Right ventricle myocardium superior (tissue), 1 donor: ENCODE measurements around the gene CCDC92. TPM values are rescaled to one million over a fixed set of nuclear protein-coding genes. Genes with fewer than 3 reads are reported as not detected.
"Not testable (repeated sequence)": the region's sequence is repeated elsewhere in the genome, so short reads cannot be mapped to it uniquely, and the experiment has no call there.

Experiments
- ATAC-seq: fragments of 200-7000 bp; cut with Tn5 transposase; one replicate; pipeline ENCODE4 v1.9.1; 2020; ENCODE audit warnings: mild to moderate bottlenecking; ENCODE audit not compliant: poor library complexity
- DNase-seq: peaks from one replicate; pipeline ENCODE4 v3.0.0-alpha.2; 2020
- intact Hi-C: fragments of 100-400 bp; cut with DNase I; formaldehyde crosslinking; loops from one replicate; pipeline ENCODE4 v1.11.2; 2022
- total RNA-seq: library from RNA; stranded (reverse); fragmentation: NEBNext Ultra II Directional; extraction: Animal tissue kit (Norgen Biotek cat#: 25700); gene quantifications from one replicate; pipeline ENCODE4 v1.2.1, GENCODE V29; 2021
- donor health status: DM: no; HTN: yes; CAD: no; lungs with severe emphysema.

Gene CCDC92
- total RNA-seq, 1 donor from 2014 or later: 54.0 TPM

- intact Hi-C loops: no loop called here
- ATAC-seq (no peak), DNase-seq (no peak)
These were observed 15.4 kb downstream of the CCDC92 start for GRCh38 chr12:123957196-123957595.

GRCh38 chr12:123956249-123956648, 16.4 kb downstream of the CCDC92 start:
- no peak for DNase-seq
- ATAC-seq: no peak
- intact Hi-C loops: no loop called here

- intact Hi-C loops: no loop called here
- no peak for DNase-seq
- peak; percentile 59 for ATAC-seq
These were observed 17.8 kb downstream of the CCDC92 start for GRCh38 chr12:123954647-123955350.

GRCh38 chr12:123952037-123952436, 20.6 kb downstream of the CCDC92 start:
- DNase-seq (no peak), ATAC-seq (no peak)
- intact Hi-C loops: no loop called here

- no peak for DNase-seq
- intact Hi-C loops: no loop called here
- no peak for ATAC-seq
These were observed 21.2 kb downstream of the CCDC92 start for GRCh38 chr12:123951467-123951866.

GRCh38 chr12:123950476-123951349, 21.9 kb downstream of the CCDC92 start:
- no peak for ATAC-seq
- no peak for DNase-seq
- intact Hi-C loops: no loop called here

GRCh38 chr12:123949770-123950165, 22.9 kb downstream of the CCDC92 start:
- intact Hi-C loops: no loop called here
- DNase-seq (no peak), ATAC-seq (no peak)

GRCh38 chr12:123948796-123949769, 23.5 kb downstream of the CCDC92 start:
- DNase-seq: no peak
- intact Hi-C loops: no loop called here
- ATAC-seq: peak; percentile 22

- DNase-seq: no peak
These were observed 24.2 kb downstream of the CCDC92 start for GRCh38 chr12:123948401-123948795.

GRCh38 chr12:123947531-123947930, 25.1 kb downstream of the CCDC92 start:
- DNase-seq, intact Hi-C loops, ATAC-seq: not testable (repeated sequence)

More at GRCh38 chr12:123948401-123948795, 24.2 kb downstream of the CCDC92 start:
- ATAC-seq: no peak
- intact Hi-C loops: no loop called here

- ATAC-seq: peak; percentile 82
- DNase-seq: not testable (repeated sequence)
These were observed 25.8 kb downstream of the CCDC92 start for GRCh38 chr12:123946516-123947505.

GRCh38 chr12:123946152-123946515, 26.5 kb downstream of the CCDC92 start:
- ATAC-seq (peak; percentile 27), DNase-seq (no peak)
- intact Hi-C loops: no loop called here

More at GRCh38 chr12:123946516-123947505, 25.8 kb downstream of the CCDC92 start:
- intact Hi-C loops: not testable (repeated sequence)

GRCh38 chr12:123945287-123946151, 27.1 kb downstream of the CCDC92 start:
- DNase-seq (no peak), ATAC-seq (peak; percentile 3)
- intact Hi-C loops: no loop called here

- ATAC-seq: no peak
- no peak for DNase-seq
- intact Hi-C loops: no loop called here
These were observed 27.9 kb downstream of the CCDC92 start for GRCh38 chr12:123944696-123945095.

- no peak for DNase-seq
These were observed 28.8 kb downstream of the CCDC92 start for GRCh38 chr12:123943816-123944215.

GRCh38 chr12:123942911-123943648, 29.6 kb downstream of the CCDC92 start:
- intact Hi-C loops: no loop called here
- no peak for ATAC-seq
- DNase-seq: no peak

More at GRCh38 chr12:123943816-123944215, 28.8 kb downstream of the CCDC92 start:
- intact Hi-C loops: no loop called here
- ATAC-seq: no peak
